H1 (cell line): ENCODE data around the gene GNB5. TPM values are rescaled to one million over a fixed set of nuclear protein-coding genes. Genes with fewer than 3 reads are reported as not detected.
"Not testable (repeated sequence)": the region's sequence is repeated elsewhere in the genome, so short reads cannot be mapped to it uniquely, and the experiment has no call there.

Experiments used
- CTCF ChIA-PET: fragments of 300-600 bp; sonication (Branson Sonifier 250); formaldehyde crosslinking; loops from one replicate; lab custom pipeline; 2021; ENCODE audit not compliant: partially characterized antibody; lab: Charles Lee
- POLR2A ChIA-PET: fragments of 300-600 bp; sonication (Branson Sonifier 250); formaldehyde crosslinking; loops from one replicate; lab custom pipeline; 2021; ENCODE audit warnings: inconsistent platforms; ENCODE audit not compliant: partially characterized antibody; lab: Charles Lee
- DNase-seq, 2 experiments: peaks; one replicate each; pipeline versions ENCODE4 v3.0.0 to v3.0.0-alpha.2; 2010 to 2022; ENCODE audit warnings: low spot score in 2 of 2, low read depth in 1 of 2, mixed read lengths in 1 of 2
- FAIRE-seq: peaks from 2 replicates; lab custom pipeline; 2011; peaks lifted over from hg19 to GRCh38; lab: Jason Lieb, UNC
- H2AFZ ChIP-seq: 2 replicates; pipeline ENCODE4 v1.8.1; 2012; ENCODE audit warnings: low read length, inconsistent platforms
- H2AK5ac ChIP-seq: 2 replicates; pipeline ENCODE4 v1.6.1; 2013; ENCODE audit warnings: low read depth, low read length
- H2BK120ac ChIP-seq: replicated peaks from 2 replicates; pipeline ENCODE3; 2013; ENCODE audit warnings: low read depth, low read length, inconsistent platforms
- H2BK12ac ChIP-seq: 2 replicates; pipeline ENCODE4 v1.6.1; 2013; ENCODE audit warnings: low read depth, low read length
- H2BK15ac ChIP-seq: 2 replicates; pipeline ENCODE4 v1.6.1; 2013; ENCODE audit warnings: low read length
- H2BK20ac ChIP-seq: 2 replicates; pipeline ENCODE4 v1.6.1; 2013; ENCODE audit warnings: low read length
- H2BK5ac ChIP-seq: 2 replicates; pipeline ENCODE4 v1.6.1; 2013; ENCODE audit warnings: low read depth, low read length
- H3K14ac ChIP-seq: 2 replicates; pipeline ENCODE4 v1.6.1; 2013; ENCODE audit warnings: inconsistent platforms; ENCODE audit not compliant: insufficient read length
- H3K18ac ChIP-seq: 2 replicates; pipeline ENCODE4 v1.6.1; 2013; ENCODE audit warnings: low read length; ENCODE audit errors: extremely low read depth
- H3K23ac ChIP-seq: 2 replicates; pipeline ENCODE4 v1.6.1; 2013; ENCODE audit warnings: inconsistent platforms; ENCODE audit not compliant: insufficient read length
- H3K23me2 ChIP-seq: 2 replicates; pipeline ENCODE4 v1.6.1; 2013; ENCODE audit warnings: low read depth, low read length
- H3K27ac ChIP-seq: 2 replicates; pipeline ENCODE4 v1.6.1; 2011; ENCODE audit warnings: low read depth, low read length, inconsistent platforms
- H3K27me3 ChIP-seq, 4 experiments: replicated peaks in 1 of 4; 1 replicate in 1 of 4; 2 replicates in 3 of 4; pipeline versions ENCODE4 v1.6.1 to v1.8.1; 2011 to 2013; ENCODE audit warnings: low read length in 3 of 4, mild to moderate bottlenecking in 3 of 4, inconsistent platforms in 2 of 4, mixed read lengths in 2 of 4, moderate library complexity in 1 of 4; ENCODE audit not compliant: control insufficient read depth in 3 of 4, insufficient read depth in 3 of 4; ENCODE audit errors: extremely low read depth in 1 of 4
- H3K36me3 ChIP-seq, 4 experiments: 2 replicates each; pipeline versions ENCODE4 v1.6.1 to v1.8.1; 2011 to 2013; ENCODE audit warnings: mild to moderate bottlenecking in 4 of 4, low read length in 3 of 4, moderate library complexity in 2 of 4, control low read depth in 1 of 4, inconsistent platforms in 1 of 4; ENCODE audit not compliant: insufficient read depth in 4 of 4, control insufficient read depth in 2 of 4
- H3K4ac ChIP-seq: replicated peaks from 2 replicates; pipeline ENCODE3; 2013; ENCODE audit warnings: low read length, low read depth, mixed read lengths, inconsistent platforms; ENCODE audit not compliant: insufficient read length
- H3K4me1 ChIP-seq, 4 experiments: replicated peaks in 1 of 4; 1 replicate in 1 of 4; 2 replicates in 3 of 4; pipeline versions ENCODE4 v1.6.1 to v1.8.1; 2011 to 2013; ENCODE audit warnings: low read length in 3 of 4, inconsistent platforms in 2 of 4, mixed read lengths in 1 of 4; ENCODE audit not compliant: insufficient read depth in 4 of 4, control insufficient read depth in 3 of 4
- H3K4me2 ChIP-seq, 2 experiments: 2 replicates each; pipeline versions ENCODE4 v1.6.1 to v1.8.1; 2011 to 2013; ENCODE audit warnings: low read depth in 2 of 2, low read length in 2 of 2, control low read depth in 1 of 2, inconsistent platforms in 1 of 2, mild to moderate bottlenecking in 1 of 2; ENCODE audit not compliant: insufficient read depth in 1 of 2
- H3K4me3 ChIP-seq, 4 experiments: fragments of 200-600, 300-600 bp in 1 of 4; sonication (generic), shearing (Covaris generic), sonication (Bioruptor Twin) in 1 of 4; 2 replicates each; pipeline versions ENCODE4 v1.5.1 to v1.8.1; 2011 to 2016; ENCODE audit warnings: low read length in 4 of 4, low read depth in 3 of 4, control low read depth in 2 of 4, inconsistent platforms in 2 of 4, mild to moderate bottlenecking in 2 of 4, mixed read lengths in 1 of 4, moderate library complexity in 1 of 4; ENCODE audit not compliant: insufficient read depth in 2 of 4; ENCODE audit errors: extremely low read depth in 1 of 4
- H3K56ac ChIP-seq: replicated peaks from 2 replicates; pipeline ENCODE3; 2013; ENCODE audit warnings: low read depth, mild to moderate bottlenecking, mixed read lengths, low read length, inconsistent platforms; ENCODE audit not compliant: insufficient read length
- H3K79me1 ChIP-seq: 2 replicates; pipeline ENCODE4 v1.6.1; 2013; ENCODE audit warnings: low read depth, low read length, control low read depth
- H3K79me2 ChIP-seq, 2 experiments: 2 replicates each; pipeline versions ENCODE4 v1.6.1 to v1.8.1; 2012 to 2013; ENCODE audit warnings: low read length in 2 of 2, mild to moderate bottlenecking in 2 of 2, inconsistent platforms in 1 of 2; ENCODE audit not compliant: insufficient read depth in 2 of 2, control insufficient read depth in 1 of 2
- H3K9ac ChIP-seq, 4 experiments: replicated peaks in 1 of 4; 1 replicate in 1 of 4; 2 replicates in 3 of 4; pipeline versions ENCODE4 v1.6.1 to v1.8.1; 2011 to 2013; ENCODE audit warnings: low read depth in 3 of 4, low read length in 3 of 4, control low read depth in 2 of 4, mild to moderate bottlenecking in 2 of 4, moderate library complexity in 2 of 4, inconsistent platforms in 1 of 4; ENCODE audit errors: extremely low read depth in 1 of 4
- H3K9me3 ChIP-seq, 2 experiments: 2 replicates each; pipeline versions ENCODE4 v1.6.1 to v1.8.1; 2012 to 2013; ENCODE audit warnings: mild to moderate bottlenecking in 2 of 2, moderate library complexity in 2 of 2, control low read depth in 1 of 2, inconsistent platforms in 1 of 2, low read depth in 1 of 2, low read length in 1 of 2, mixed read lengths in 1 of 2; ENCODE audit not compliant: insufficient read depth in 2 of 2
- H4K20me1 ChIP-seq, 2 experiments: replicated peaks in 1 of 2; 2 replicates each; pipeline versions ENCODE3 to v1.8.1; 2011 to 2013; ENCODE audit warnings: inconsistent platforms in 2 of 2, low read length in 2 of 2, mild to moderate bottlenecking in 1 of 2; ENCODE audit not compliant: insufficient read depth in 2 of 2, control insufficient read depth in 1 of 2
- H4K5ac ChIP-seq: 2 replicates; pipeline ENCODE4 v1.6.1; 2013; ENCODE audit warnings: low read length, low read depth, mixed read lengths, inconsistent platforms; ENCODE audit not compliant: insufficient read length
- H4K8ac ChIP-seq: 2 replicates; pipeline ENCODE4 v1.8.0; 2013; ENCODE audit warnings: mild to moderate bottlenecking, moderate library complexity, low read length, inconsistent platforms; ENCODE audit not compliant: insufficient read depth; ENCODE audit errors: extremely low read depth
- H4K91ac ChIP-seq: replicated peaks from 2 replicates; pipeline ENCODE3; 2013; ENCODE audit warnings: low read length, mixed read lengths, inconsistent platforms; ENCODE audit not compliant: insufficient read length
- WGBS, 2 experiments: shearing (Covaris generic) in 1 of 2; methylation state at CpG; one replicate each; pipeline versions ENCODE4 v1.1.6 to v1.1.7; 2013 to 2015; ENCODE audit warnings: low lambda C conversion rate in 2 of 2, mixed read lengths in 2 of 2, inconsistent platforms in 1 of 2, low coverage in 1 of 2, missing lambda C conversion rate in 1 of 2; ENCODE audit not compliant: insufficient replicate concordance in 2 of 2, insufficient coverage in 1 of 2, insufficient read length in 1 of 2; ENCODE audit errors: extremely low coverage in 1 of 2, missing lambda C conversion rate in 1 of 2; 5-methylcytosine and 5-hydroxymethylcytosine counted together
- polyA plus RNA-seq, 7 experiments: library from polyadenylated mRNA; depleted of rRNA in 3 of 7; stranded (reverse) in 5 of 7; unstranded in 2 of 7; fragments of >200 nt in 5 of 7; fragments of 200-250 nt in 2 of 7; gene quantifications; 1 replicate in 5 of 7; 2 replicates in 1 of 7; 4 replicates in 1 of 7; pipeline versions ENCODE4 v1.2.1 to v1.2.3, GENCODE V29; 2011 to 2013; ENCODE audit warnings: missing spikeins in 2 of 7, mixed read lengths in 2 of 7
- total RNA-seq: library from RNA; stranded (reverse); fragmentation: NEBNext Ultra II Directional; extraction: Animal tissue kit (Norgen Biotek cat#: 25700); gene quantifications from 2 replicates; pipeline ENCODE4 v1.2.1, GENCODE V29; 2021

The GNB5 gene
- total and polyA plus RNA-seq, 2 of the 8 experiments (the other 6 are each of a cell fraction or from before 2014, with no cell fraction given), result 21.7 to 42.5 TPM

DNA sequence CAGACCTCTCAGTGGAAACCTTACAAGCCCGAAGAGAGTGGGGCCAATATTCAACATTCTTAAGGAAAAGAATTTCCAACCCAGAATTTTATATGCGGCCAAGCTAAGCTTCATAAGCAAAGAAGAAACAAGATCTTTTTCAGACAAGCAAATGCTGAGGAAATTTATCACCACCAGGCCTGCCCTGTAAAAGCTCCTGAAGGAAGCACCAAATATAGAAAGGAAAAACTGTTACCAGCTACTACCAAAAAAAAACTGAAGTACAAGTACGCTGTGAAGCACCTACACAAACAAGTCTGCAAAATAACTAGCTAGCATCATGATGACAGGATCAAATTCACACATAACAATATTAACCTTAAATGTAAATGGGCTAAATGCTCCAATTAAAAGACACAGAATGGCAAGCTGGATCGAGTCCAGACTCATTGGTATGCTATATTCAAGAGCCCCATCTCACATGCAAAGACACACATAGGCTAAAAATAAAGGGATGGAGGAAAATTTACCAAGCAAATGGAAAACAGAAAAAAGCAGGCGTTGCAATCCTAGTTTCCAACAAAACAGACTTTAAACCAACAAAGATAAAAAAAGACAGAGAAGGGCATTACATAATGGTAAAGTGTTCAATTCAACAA is 25.6 kb downstream of the GNB5 start:
- H4K5ac ChIP-seq, FAIRE-seq, H3K9me3 ChIP-seq, H3K79me1 ChIP-seq, H2BK15ac ChIP-seq, H2AK5ac ChIP-seq, H3K4ac ChIP-seq, H4K91ac ChIP-seq, H3K27ac ChIP-seq, H2BK120ac ChIP-seq, H4K8ac ChIP-seq, H2BK5ac ChIP-seq, H3K36me3 ChIP-seq, H4K20me1 ChIP-seq, H3K9ac ChIP-seq, H3K23ac ChIP-seq, H3K79me2 ChIP-seq, H3K4me3 ChIP-seq, H3K14ac ChIP-seq, H3K18ac ChIP-seq, H2BK12ac ChIP-seq, H2AFZ ChIP-seq, H3K56ac ChIP-seq, H3K23me2 ChIP-seq, H2BK20ac ChIP-seq, H3K4me2 ChIP-seq, H3K4me1 ChIP-seq, H3K27me3 ChIP-seq: not testable (repeated sequence)
- DNase-seq, result peak in 1 of 2 experiments; percentile 4
- CTCF ChIA-PET, result interaction anchor here (0.7 to 7.5 kb wide), 10 partner anchors 10 to 61 kb away, joined by 3 to 95 read pairs (median 7); no protein-coding TSS in a partner anchor
- POLR2A ChIA-PET, result interaction anchor here (2.2 kb wide), 1 partner anchor 14 kb away, joined by 9 read pairs; no protein-coding TSS in a partner anchor
- 93% methylated on average over 5 of the region's 5 CpGs; no CpG with 5 or more reads in 1 of the 2 experiments for WGBS, 2 experiments
